Neural progenitor cell (in vitro differentiated cells): ENCODE data around the gene NRF1.

Source experiments
- CTCF ChIP-seq: fragments of 200-600 bp; sonication (generic); IDR thresholded peaks from 2 replicates; pipeline ENCODE4 v1.5.1; 2017; ENCODE audit warnings: antibody characterized with exemption, mild to moderate bottlenecking
- EZH2 ChIP-seq: fragments of 200-600 bp; sonication (generic); IDR thresholded peaks from 2 replicates; pipeline ENCODE4 v1.6.1; 2017; ENCODE audit warnings: antibody characterized with exemption, mild to moderate bottlenecking, moderate library complexity
- EZH2phosphoT487 ChIP-seq: fragments of 200-600 bp; sonication (generic); IDR thresholded peaks from 2 replicates; pipeline ENCODE4 v1.6.1; 2017; ENCODE audit warnings: antibody characterized with exemption

- TF ChIP-seq CTCF (no peak), EZH2 (no peak), EZH2phosphoT487 (no peak)
Measured at GRCh38 chr7:129739427-129739826, 127.9 kb downstream of the NRF1 start.
